Transverse colon (tissue), 4 donors: ENCODE data around the gene RNF225. TPM values are rescaled to one million over a fixed set of nuclear protein-coding genes. Genes with fewer than 3 reads are reported as not detected.

Experiments
- DNase-seq: peaks from one replicate; pipeline ENCODE4 v3.0.0-alpha.2; 2019
- H3K27ac ChIP-seq, 4 donors: fragments of 200-600 bp; sonication (generic); 2 replicates each; pipeline ENCODE4 v1.5.1; 2016 to 2018; ENCODE audit warnings: inconsistent platforms in 4 of 4
- H3K27me3 ChIP-seq: fragments of 200-600 bp; sonication (generic); 2 replicates; pipeline ENCODE4 v1.5.1; 2017; ENCODE audit warnings: inconsistent platforms
- H3K36me3 ChIP-seq, 4 donors: fragments of 200-600 bp; sonication (generic); 2 replicates each; pipeline ENCODE4 v1.5.1; 2017 to 2019; ENCODE audit warnings: inconsistent platforms in 4 of 4
- H3K4me1 ChIP-seq, 4 donors: fragments of 200-600 bp; sonication (generic); 2 replicates each; pipeline ENCODE4 v1.5.1; 2017 to 2020; ENCODE audit warnings: inconsistent platforms in 4 of 4
- H3K4me3 ChIP-seq, 4 donors: fragments of 200-600 bp; sonication (generic); 1 replicate in 1 of 4; 2 replicates in 3 of 4; pipeline versions ENCODE4 v1.5.1 to v1.6.1; 2017 to 2019; ENCODE audit warnings: inconsistent platforms in 4 of 4
- H3K9me3 ChIP-seq, 2 donors: fragments of 200-600 bp; sonication (generic); 2 replicates each; pipeline ENCODE4 v1.5.1; 2017 to 2019; ENCODE audit warnings: inconsistent platforms in 2 of 2
- CTCF ChIP-seq, 5 experiments: fragments of 200-600 bp in 3 of 5; fragments of 450-650 bp in 2 of 5; sonication (generic) in 3 of 5; IDR thresholded peaks; 1 replicate in 2 of 5; 2 replicates in 3 of 5; pipeline ENCODE4 v1.5.1; 2016 to 2017; ENCODE audit warnings: antibody characterized with exemption in 5 of 5, inconsistent platforms in 3 of 5, mild to moderate bottlenecking in 2 of 5, moderate library complexity in 1 of 5
- EP300 ChIP-seq: sonication (generic); formaldehyde crosslinking; IDR thresholded peaks from one replicate; pipeline ENCODE4 v1.6.1; 2017; ENCODE audit warnings: antibody characterized with exemption, low read depth
- POLR2A ChIP-seq: fragments of 450-650 bp; IDR thresholded peaks from one replicate; pipeline ENCODE4 v1.6.1; 2016; ENCODE audit warnings: antibody characterized with exemption, mild to moderate bottlenecking, moderate library complexity
- POLR2AphosphoS5 ChIP-seq, 3 donors: sonication (generic); formaldehyde crosslinking; IDR thresholded peaks; one replicate each; pipeline ENCODE4 v1.6.1; 2016; ENCODE audit warnings: antibody characterized with exemption in 3 of 3
- WGBS, 2 donors: methylation state at CpG; one replicate each; pipeline ENCODE4 v1.1.5; 2018; ENCODE audit warnings: low coverage in 1 of 2; 5-methylcytosine and 5-hydroxymethylcytosine counted together
- in situ Hi-C, 4 donors: fragments of 200-750 bp; cut with MboI; loops; one replicate each; pipeline versions ENCODE4 v1.15.0 to v1.15.1; 2017; ENCODE audit warnings: low sequenced_read_pairs in 3 of 4, low pct_ligation_motif_present in 1 of 4, low pct_unique_long_range_greater_than_20kb in 1 of 4
- intact Hi-C: fragments of 100-400 bp; cut with DNase I; formaldehyde crosslinking; loops from one replicate; pipeline ENCODE4 v1.15.1; 2023; ENCODE audit warnings: low total_unique reads
- total RNA-seq, 4 donors: library from RNA; depleted of rRNA; stranded (reverse); fragments of >200 nt; gene quantifications; one replicate each; pipeline ENCODE4 v1.1.0, GENCODE V29; 2016

RNF225 gene
- total RNA-seq, 4 donors from 2014 or later, result not detected

GRCh38 chr19:58408152-58409009 is 12.9 kb downstream of the RNF225 start, which contains the start of gene ZNF584:
TSS of gene ZNF584 (plus strand) at chr19:58408649. CDS start at chr19:58409148, 499 bp downstream.
- Histone ChIP-seq H3K27ac (peak within 1 kb of the TSS; percentile 82 to 91 (median 90)), H3K36me3 (no peaks in the 10 kb centered on the region), H3K9me3 (no peaks in the 10 kb centered on the region), H3K27me3 (no peaks in the 10 kb centered on the region), H3K4me3 (peak within 1 kb of the TSS; percentile 65 to 82 (median 74)), H3K4me1 (peaks cover 0 to 18% (median 16%) of the 10 kb centered on the region in 4 donors)
- in situ Hi-C loops (no loop called here), intact Hi-C loops (no loop called here)
- 1 to 2% methylated on average over 8 to 87 of the region's 100 CpGs for WGBS, 2 donors
- peak; percentile 85 for TF ChIP-seq POLR2A
- TF ChIP-seq EP300, result no peak
- TF ChIP-seq CTCF (IDR thresholded peaks at IDR 0.05), result peak in 1 of 5 experiments; percentile 17
- peak; percentile 77 to 89 (median 79) for TF ChIP-seq POLR2AphosphoS5 (IDR thresholded peaks at IDR 0.05)
- DNase-seq, result peak; percentile 95

DNA sequence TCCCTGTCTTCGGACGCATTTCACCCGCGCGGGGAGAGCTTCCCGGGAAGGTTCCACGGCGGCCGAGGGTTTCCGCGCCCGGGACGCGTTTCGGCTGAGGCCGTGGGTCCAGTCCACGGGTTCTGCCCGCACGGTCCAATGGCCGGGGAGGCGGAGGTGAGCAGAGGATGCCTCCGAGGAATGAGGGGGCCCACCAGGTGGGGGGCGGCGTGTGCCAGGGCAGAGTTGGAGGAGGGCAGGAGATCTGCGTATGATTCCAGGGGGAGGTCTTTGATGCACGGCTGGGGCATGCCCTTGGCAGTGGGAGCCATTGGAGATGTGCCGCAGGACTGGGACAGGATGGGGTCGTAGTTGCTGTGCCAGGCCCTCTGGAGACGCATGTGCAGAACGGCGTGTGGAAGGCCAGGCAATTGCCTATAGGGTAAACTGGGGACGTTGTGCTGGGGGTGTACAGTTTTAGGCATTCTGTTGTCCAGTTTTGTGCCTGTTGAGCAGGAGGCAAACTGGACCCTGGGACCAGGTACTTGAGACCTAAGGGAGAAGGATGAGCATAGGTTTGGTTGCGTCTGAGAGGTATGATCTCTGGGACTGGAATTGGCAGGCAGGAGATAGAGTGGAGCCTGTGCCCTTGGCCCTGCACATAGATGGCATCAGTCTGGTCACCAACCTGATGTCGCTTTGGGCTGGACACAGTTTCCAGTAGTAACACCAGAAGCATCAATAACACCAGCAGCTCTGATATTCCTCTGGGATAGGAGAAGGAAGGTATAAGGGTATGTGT is 13.7 kb downstream of the RNF225 start:
- TF ChIP-seq CTCF (IDR thresholded peaks at IDR 0.05), result no peak
- in situ Hi-C loops, result no loop called here
- H3K9me3 ChIP-seq, result no peaks in the 10 kb centered on the region
- intact Hi-C loops, result no loop called here
- peak overlapping the region; percentile 82 to 91 (median 90) for H3K27ac ChIP-seq
- H3K4me3 ChIP-seq, result peak overlapping the region; percentile 65 to 82 (median 74)
- no peaks in the 10 kb centered on the region for H3K27me3 ChIP-seq
- 4% methylated on average over 34 of the region's 34 CpGs; no CpG with 5 or more reads in 1 of the 2 donors for WGBS, 2 donors
- H3K36me3 ChIP-seq, result no peaks in the 10 kb centered on the region
- H3K4me1 ChIP-seq, result peaks cover 0 to 18% (median 16%) of the 10 kb centered on the region in 4 donors
- DNase-seq, result no peak

DNA sequence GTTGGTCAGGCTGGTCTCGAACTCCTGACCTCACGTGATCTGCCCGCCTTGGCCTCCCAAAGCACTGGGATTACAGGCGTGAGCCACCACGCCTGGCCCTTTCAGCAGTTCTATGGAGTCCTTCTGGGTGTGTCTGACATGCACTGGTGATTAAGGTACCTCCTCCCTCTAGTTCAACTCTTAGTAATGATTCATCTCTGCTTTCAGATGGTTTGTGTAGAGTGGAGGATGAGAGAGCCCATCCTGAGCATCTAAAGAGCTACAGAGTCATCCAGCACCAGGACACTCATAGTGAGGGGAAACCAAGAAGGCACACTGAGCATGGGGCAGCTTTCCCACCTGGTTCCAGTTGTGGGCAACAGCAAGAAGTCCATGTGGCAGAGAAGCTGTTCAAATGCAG is 21.1 kb downstream of the RNF225 start:
- 96% methylated on average over 5 of the region's 5 CpGs; no CpG with 5 or more reads in 1 of the 2 donors for WGBS, 2 donors
- no peak for DNase-seq
- intact Hi-C loops (no loop called here), in situ Hi-C loops (no loop called here)
- TF ChIP-seq POLR2AphosphoS5 (IDR thresholded peaks at IDR 0.05) (no peak), EP300 (no peak), CTCF (IDR thresholded peaks at IDR 0.05) (no peak)
- H3K27ac ChIP-seq, result no peak overlapping the region
- no peaks in the 10 kb centered on the region for H3K27me3 ChIP-seq
- peaks cover 0 to 34% (median 15%) of the 10 kb centered on the region in 4 donors for H3K36me3 ChIP-seq
- no peak overlapping the region for H3K4me3 ChIP-seq
- no peaks in the 10 kb centered on the region for H3K4me1 ChIP-seq
- no peaks in the 10 kb centered on the region for H3K9me3 ChIP-seq

DNA sequence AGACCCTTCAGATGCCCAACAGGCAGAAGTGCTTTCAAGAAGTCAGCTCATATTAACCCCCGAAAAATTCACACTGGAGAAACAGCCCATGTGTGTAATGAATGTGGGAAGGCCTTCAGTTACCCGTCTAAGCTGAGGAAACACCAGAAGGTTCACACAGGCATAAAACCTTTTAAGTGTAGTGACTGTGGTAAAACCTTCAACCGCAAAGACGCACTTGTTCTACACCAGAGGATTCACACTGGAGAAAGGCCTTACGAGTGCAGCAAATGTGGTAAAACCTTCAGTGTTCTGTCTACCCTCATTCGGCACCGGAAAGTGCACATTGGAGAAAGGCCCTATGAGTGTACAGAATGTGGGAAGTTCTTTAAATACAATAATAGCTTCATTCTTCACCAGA is 21.6 kb downstream of the RNF225 start:
- no peaks in the 10 kb centered on the region for H3K27me3 ChIP-seq
- no peak for DNase-seq
- in situ Hi-C loops, result no loop called here
- no peaks in the 10 kb centered on the region for H3K9me3 ChIP-seq
- TF ChIP-seq CTCF (IDR thresholded peaks at IDR 0.05) (no peak), POLR2A (no peak), EP300 (no peak), POLR2AphosphoS5 (IDR thresholded peaks at IDR 0.05) (no peak)
- no peak overlapping the region for H3K4me3 ChIP-seq
- H3K36me3 ChIP-seq, result peaks cover 0 to 34% (median 15%) of the 10 kb centered on the region in 4 donors
- H3K27ac ChIP-seq, result no peak overlapping the region
- 93 to 97% methylated on average over 3 to 7 of the region's 7 CpGs for WGBS, 2 donors
- H3K4me1 ChIP-seq, result no peaks in the 10 kb centered on the region
- intact Hi-C loops, result no loop called here
